LHCN-M2 (cell line): ENCODE data around the gene PRADC1. TPM values are rescaled to one million over a fixed set of nuclear protein-coding genes. Genes with fewer than 3 reads are reported as not detected.

Experiments
- DNase-seq: peaks from one replicate; pipeline ENCODE4 v3.0.0-alpha.2; 2012; ENCODE audit warnings: low read depth
- total RNA-seq: library from RNA; depleted of rRNA; stranded (reverse); fragments of >200 nt; gene quantifications from 2 replicates; pipeline ENCODE4 v1.2.3, GENCODE V29; 2014

PRADC1 gene
- total RNA-seq, 1 experiment from 2014 or later: 78.2 TPM

- no peak for DNase-seq
Measured at GRCh38 chr2:73259276-73259675, 26.2 kb upstream of the PRADC1 start.

DNA sequence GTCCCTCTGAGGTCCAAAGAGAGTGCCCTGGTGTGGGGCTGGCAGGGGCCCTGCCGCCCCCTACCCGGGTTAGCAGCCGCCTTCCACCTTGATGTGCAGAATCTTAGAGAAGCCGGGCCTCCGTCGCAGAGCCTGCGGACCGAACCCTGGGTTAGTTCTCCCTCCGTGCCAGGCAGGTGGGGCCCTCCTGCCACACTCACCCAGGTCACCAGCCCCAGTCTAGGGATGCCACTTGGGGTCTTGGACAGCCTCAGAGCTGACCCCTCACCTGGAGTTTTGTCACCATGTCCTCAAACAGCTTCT is 25.8 kb upstream of the PRADC1 start:
- DNase-seq: no peak

DNA sequence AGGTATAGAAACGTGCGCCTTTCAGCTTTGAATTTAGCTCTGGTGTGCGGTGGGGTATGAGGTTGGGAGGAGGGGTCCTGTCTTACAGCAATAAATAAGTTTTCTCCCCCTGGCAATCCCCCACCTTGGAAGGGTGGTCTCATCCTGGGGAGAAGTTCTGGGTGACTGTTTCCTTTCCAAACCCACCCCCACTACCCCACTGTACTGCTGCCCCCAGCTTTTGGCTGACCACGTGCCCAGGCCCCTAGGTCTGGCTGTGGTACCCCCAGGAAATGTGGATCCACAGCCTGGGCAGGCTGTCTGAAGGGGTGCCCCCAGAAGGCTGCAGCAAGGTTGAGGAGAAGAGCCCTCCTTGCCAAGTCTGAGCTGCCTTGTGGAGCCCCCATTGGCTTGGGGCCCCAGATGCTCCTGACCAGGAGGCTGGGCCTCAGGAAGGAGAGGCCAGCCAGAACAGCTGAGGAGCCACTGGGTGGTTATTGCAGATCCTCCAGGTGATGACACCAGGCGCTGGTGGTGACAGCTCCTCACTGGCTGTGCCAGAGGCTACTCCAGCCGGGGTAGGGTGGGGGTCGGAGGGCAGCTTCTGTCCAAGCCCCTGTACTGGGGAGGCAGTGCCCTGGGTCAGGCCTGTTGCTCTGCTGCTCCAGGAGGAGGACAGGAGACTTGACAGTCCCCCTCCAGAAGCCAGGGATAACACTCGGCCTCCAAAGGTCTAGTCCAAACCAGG is 25.3 kb upstream of the PRADC1 start:
- DNase-seq: no peak

DNA sequence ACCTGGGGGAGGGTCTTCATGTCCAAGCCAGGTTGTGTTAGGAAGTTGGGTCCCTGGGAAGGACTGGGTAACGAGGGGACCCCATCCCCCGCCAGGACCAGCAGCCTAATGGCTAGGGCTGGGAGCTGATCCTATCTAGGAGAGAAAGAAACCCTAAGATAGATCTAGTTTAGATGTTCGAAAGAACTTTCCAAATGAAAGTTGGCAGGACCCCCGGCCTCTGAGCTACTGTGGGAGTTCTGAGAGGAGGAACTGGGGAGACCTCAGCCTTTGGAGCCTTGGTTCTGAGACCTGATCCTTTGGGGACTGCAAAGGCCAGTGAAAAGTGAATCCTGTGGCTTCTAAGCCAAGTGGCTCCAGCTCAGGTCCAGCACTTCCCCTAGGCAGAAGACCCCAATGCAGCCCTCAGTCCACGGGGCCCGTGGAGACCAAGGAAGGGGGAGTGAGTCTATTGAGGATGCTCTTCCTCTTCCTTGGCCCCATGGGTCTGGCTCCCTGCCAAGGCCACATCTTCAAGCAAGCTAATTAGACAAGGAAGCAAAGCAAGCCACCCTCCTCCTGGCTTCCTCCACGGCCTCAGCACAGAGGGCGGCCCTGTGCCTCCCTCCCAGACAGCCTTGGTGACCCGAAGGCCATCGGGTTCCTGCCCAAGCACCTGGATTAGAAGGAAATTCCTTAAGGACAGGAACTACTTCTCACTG is 24.5 kb upstream of the PRADC1 start:
- DNase-seq: no peak

DNA sequence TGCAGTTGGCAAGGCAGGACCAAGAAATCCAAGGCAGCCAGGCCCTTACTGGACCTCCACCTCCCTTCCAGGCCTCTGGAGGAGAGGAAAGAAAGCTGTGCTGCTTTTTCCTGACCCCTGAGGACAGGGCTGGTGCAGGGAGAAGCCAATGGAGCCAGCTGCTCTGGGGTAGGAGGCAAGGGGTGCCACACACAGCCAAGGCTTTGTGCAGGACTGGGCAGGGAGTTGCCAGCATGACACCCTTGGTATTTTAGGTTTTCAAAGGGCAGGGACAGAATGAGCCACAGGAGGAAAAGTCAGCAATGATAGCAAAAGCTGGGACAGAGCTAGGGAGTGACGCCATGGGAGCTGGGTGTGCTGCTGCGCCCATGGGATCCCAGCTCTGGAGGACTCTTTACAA is 24.0 kb upstream of the PRADC1 start:
- DNase-seq: no peak

GRCh38 chr2:73256618-73256922 is 23.5 kb upstream of the PRADC1 start:
- no peak for DNase-seq

- no peak for DNase-seq
Measured at GRCh38 chr2:73255907-73256617, 23.0 kb upstream of the PRADC1 start.

DNA sequence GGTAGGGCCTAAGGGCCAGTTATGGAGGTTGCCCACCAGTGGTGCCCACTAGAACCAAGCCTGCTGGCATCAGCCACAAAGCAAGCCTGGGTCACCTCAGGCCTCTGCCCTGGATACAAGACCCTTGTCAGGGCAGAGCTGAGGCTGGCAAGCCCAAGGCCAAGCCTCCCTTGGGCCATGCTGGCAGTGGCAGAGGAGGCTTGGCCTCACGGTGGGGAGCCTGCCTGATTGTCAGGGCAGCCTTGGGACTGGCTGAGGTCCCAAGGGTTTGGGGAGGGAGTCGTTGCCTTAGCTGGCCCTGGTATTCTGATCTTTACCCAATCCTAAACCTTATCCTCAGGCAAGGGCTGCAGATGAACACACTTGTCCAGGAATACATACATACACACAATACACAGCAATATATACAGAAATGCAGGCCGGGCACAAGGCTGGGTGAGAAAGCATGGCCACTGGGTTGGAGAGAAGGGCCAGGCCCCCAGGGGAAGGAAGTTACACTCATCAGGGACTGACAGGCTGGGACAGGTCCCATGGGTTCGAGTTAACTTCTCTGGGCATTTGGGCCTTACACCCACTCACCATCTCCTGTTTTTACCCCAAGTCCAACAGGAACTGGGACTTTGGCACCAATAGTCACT is 22.1 kb upstream of the PRADC1 start:
- no peak for DNase-seq

- no peak for DNase-seq
Measured at GRCh38 chr2:73254343-73255006, 21.4 kb upstream of the PRADC1 start.

GRCh38 chr2:73253901-73254300 is 20.9 kb upstream of the PRADC1 start:
- DNase-seq: no peak

- DNase-seq: no peak
Measured at GRCh38 chr2:73253400-73253799, 20.4 kb upstream of the PRADC1 start.

DNA sequence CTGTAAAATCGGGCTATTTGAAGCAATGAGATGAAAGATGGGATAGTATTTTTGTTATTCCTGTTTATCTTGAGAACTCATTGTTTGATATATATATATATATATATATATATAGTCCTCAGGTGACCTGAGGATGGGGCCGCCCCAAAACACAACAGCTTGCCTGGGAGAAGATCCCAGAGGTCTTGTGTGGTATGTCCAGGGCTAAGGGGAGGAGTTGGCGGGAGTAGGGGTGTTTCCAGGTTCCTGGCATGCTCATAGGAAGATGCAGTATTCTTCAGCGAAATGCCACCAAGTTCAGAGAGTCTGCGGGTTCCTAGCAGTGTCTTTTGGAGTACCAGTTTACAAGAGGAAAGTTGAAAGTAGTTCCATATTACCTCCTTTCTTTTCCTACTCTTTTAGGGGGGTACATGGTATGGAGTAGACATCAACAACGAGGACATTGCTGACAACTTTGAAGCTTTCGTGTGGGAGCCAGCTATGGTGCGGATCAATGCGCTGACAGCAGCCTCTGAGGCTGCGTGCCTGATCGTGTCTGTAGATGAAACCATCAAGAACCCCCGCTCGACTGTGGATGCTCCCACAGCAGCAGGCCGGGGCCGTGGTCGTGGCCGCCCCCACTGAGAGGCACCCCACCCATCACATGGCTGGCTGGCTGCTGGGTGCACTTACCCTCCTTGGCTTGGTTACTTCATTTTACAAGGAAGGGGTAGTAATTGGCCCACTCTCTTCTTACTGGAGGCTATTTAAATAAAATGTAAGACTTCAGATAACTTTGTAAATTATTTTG is 19.4 kb upstream of the PRADC1 start:
- DNase-seq: no peak

DNA sequence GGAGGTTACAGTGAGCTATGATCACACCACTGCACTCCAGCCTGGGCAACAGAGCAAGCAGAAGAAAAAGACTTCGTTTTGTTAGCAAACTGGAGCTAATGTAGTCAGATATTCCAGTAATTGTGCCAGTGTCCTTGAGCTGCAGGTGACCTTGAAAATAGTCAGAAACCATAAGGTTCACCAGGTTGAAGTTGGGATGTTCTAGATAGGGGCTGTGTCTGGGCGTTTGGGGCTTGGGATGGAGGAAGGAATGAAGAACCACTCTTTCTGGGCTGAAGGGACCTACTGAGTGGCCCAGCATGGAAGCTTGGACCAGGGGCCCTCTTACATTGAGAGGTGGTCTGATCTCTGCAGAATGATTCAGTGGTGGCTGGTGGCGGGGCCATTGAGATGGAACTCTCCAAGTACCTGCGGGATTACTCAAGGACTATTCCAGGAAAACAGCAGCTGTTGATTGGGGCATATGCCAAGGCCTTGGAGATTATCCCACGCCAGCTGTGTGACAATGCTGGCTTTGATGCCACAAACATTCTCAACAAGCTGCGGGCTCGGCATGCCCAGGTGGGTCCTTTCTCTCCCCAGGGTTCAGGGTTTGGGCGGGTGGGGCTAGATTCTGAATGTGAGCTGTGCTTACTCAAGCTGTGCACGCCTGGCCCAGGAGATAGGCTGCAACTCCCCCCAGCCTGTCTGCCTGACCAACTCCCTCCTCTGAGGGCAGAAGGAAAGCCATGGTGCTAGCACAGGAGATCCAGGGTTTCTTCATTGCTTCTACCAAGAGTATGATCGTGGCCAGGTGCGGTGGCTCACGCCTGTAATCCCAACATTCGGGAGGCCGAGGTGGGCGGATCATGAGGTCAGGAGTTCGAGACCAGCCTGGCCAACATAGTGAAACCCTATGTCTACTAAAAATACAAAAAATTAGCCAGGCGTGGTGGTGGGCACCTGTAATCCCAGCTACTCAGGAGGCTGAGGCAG is 18.1 kb upstream of the PRADC1 start:
- DNase-seq: peak; percentile 24

DNA sequence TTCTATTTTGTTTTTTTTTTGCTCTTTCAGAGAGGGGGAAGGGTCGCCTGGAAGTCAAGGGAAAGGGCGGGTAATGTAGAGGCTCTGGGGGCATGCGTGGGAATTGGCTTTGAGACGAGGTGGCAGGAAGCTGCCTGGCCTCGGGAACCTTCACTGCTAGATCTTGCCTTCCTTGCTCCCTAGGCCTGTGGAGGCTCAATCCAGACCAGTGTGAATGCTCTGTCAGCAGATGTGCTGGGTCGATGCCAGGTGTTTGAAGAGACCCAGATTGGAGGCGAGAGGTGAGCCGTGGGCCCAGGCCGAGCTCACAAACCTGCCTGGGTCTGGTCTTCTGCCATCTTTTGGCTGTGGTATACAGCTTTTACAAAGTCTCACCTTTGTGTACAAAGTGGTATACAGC is 16.6 kb upstream of the PRADC1 start:
- DNase-seq: no peak

GRCh38 chr2:73246850-73247249 is 13.8 kb upstream of the PRADC1 start:
- DNase-seq: no peak

GRCh38 chr2:73244580-73244979 is 11.5 kb upstream of the PRADC1 start:
- DNase-seq: no peak

DNA sequence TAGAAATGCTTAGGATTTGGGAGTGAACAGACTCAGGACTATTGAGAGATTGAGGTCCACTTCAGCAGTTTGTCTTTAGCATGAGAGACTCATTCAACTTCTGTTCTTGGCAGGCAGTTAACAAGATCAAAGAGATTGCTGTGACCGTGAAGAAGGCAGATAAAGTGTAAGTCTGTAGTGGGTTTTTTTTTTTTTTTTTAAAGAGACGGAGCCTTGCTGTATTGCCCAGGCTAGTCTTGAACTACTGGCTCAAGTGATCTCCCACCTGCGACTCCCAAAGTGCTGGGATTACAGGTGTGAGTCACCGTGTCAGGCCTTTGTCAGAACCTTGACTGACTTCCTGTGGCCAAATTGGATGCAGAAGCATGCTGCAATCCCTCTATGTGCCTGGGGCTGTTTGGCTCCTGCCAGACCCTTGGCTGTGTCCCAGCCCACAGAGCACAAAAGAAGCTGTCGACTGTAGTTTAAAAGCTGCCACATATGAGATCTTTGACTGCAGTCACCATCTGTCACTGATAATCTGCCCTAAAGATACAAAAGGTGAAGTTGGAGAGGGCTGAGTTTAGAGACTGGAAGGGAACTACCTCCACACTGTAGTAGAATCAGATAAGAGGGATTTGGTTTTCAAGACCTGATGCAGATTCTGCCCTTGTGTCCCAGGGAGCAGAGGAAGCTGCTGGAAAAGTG is 11.0 kb upstream of the PRADC1 start:
- no peak for DNase-seq

DNA sequence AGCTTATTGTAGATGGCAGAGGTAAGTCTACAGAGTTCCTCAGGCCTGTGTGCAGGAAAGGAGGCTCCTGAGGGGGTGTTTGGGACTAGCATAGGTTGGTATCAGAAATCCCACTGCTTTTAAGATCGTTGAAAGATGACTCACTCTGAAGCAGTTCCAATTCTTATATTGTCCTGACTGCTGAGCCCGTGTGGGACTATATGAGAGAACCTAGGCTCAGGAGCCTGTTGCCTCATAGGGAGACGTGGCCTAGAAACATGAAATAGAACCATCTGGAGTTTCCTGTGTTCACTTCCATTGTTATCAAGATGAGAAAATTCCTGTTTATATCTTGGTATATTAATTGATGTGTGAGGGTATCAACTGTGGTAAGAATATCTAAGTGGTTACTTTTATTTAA is 6.7 kb upstream of the PRADC1 start:
- DNase-seq: peak; percentile 18

DNA sequence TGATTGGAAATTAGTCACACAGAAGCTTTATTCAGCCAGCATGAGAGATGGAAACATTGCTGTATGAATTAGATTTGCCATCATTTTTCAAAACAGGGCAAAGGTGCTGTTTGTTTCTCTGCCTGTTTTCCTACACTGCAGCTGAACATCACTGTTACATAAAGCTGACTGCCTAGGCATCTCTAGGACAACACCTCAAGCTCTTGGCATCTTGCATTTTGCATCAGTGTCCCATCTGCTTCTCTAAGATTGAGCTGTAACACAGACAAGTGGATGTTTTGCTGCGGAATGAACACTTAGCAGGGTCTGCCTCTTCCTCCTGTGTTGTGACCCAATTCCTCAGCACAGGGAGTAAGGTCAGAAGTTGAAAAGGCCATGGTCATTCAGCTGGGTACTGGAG is 5.9 kb upstream of the PRADC1 start:
- no peak for DNase-seq
